ENCODE measurements around the gene PIK3C3. TPM values are rescaled to one million over a fixed set of nuclear protein-coding genes. Genes with fewer than 3 reads are reported as not detected.

The PIK3C3 gene
- total RNA-seq, 2 experiments from 2014 or later = 52.6 to 62.1 TPM

DNA sequence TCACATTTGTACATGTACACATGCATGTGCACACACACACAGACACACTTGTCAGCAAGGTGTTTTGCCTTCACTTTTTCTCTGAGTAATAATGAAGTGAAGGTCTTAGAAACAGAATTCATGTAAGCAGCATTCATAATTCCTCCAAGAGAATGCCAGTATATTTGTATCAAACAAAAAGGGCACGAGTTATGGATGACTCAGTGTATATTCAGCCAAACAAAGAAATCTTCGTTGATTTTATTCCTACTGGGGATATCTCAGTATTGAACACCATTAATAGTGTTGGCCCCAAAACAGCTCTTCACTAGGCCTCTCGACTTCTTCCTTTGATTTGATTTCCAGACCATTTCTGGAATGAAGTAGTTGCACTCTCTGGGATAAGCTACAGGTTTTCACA, 125.3 kb downstream of the PIK3C3 start:
- no peaks in the 10 kb centered on the region for H3K9me3 Mint-ChIP-seq
- H3K4me3 Mint-ChIP-seq = no peak overlapping the region
- H3K36me3 Mint-ChIP-seq (ENCODE audit: low read depth) = peaks cover 48% of the 10 kb centered on the region
- DNase-seq (no peak), ATAC-seq (no peak)
- no peak overlapping the region for H3K27ac Mint-ChIP-seq
- peaks cover 14% of the 10 kb centered on the region for H3K4me1 Mint-ChIP-seq (ENCODE audit: low read depth)
- ChIA-PET POLR2A (no interaction called here), CTCF (no interaction called here)
- TF ChIP-seq, protein P1, sequence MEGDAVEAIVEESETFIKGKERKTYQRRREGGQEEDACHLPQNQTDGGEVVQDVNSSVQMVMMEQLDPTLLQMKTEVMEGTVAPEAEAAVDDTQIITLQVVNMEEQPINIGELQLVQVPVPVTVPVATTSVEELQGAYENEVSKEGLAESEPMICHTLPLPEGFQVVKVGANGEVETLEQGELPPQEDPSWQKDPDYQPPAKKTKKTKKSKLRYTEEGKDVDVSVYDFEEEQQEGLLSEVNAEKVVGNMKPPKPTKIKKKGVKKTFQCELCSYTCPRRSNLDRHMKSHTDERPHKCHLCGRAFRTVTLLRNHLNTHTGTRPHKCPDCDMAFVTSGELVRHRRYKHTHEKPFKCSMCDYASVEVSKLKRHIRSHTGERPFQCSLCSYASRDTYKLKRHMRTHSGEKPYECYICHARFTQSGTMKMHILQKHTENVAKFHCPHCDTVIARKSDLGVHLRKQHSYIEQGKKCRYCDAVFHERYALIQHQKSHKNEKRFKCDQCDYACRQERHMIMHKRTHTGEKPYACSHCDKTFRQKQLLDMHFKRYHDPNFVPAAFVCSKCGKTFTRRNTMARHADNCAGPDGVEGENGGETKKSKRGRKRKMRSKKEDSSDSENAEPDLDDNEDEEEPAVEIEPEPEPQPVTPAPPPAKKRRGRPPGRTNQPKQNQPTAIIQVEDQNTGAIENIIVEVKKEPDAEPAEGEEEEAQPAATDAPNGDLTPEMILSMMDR (IDR thresholded peaks at IDR 0.05) = no peak
- intact Hi-C loops (cut with micrococcal nuclease) = no loop called here
- H3K27me3 Mint-ChIP-seq = no peaks in the 10 kb centered on the region

DNA sequence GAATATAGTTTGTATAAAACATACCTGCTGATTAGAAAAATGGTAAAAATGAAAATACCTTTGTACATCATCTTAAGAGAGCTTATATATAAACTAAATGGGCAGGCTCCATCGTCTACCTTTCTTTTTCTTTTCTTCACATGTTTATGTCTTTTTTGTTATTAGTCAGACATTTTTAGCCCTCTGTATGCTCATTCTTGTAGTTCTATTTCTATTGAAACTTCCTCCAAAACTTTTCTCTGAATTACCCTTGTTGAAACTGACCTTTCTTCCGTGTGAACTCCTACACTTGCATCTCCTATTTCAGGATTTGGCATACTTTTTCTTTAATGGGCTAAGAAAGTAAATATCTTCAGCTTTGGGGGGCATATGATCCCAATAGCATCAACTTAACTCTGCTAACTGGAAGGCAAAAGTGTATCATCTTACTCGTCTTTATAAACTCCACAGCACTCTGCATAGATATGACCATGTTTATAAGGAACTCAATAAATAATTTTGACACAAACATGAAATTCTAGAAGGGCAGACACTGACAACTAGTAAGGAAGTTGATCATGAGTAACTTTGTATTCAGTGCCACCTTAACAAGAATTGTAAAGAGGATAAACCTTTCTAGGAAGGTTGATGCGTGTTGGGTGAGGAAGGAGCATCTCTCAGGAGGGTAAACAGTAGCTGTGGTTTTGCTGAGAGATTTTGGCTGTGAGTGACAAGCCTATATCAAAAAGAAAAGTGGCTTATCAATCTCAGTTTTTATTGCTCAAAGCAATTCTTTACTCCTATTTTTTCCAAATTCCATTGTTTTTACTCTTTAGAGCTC, 127.6 kb downstream of the PIK3C3 start:
- ChIA-PET CTCF (interaction anchor here (1.3 to 2.9 kb wide), 3 partner anchors 9 to 1189 kb away, joined by 3 to 10 read pairs (median 6); no protein-coding TSS in a partner anchor), POLR2A (interaction anchor here (0.7 to 0.9 kb wide), 2 partner anchors 10 to 265 kb away, joined by 3 to 4 read pairs; no protein-coding TSS in a partner anchor)
- Mint-ChIP-seq H3K4me3 (no peak overlapping the region), H3K4me1 (ENCODE audit: low read depth) (peaks cover 14% of the 10 kb centered on the region), H3K36me3 (ENCODE audit: low read depth) (peaks cover 44% of the 10 kb centered on the region), H3K27ac (peak overlapping the region; percentile 76), H3K27me3 (no peaks in the 10 kb centered on the region), H3K9me3 (peaks cover 5% of the 10 kb centered on the region)
- peak; percentile 51 for ATAC-seq
- TF ChIP-seq, protein P1 (IDR thresholded peaks at IDR 0.05) = no peak
- intact Hi-C loops (cut with micrococcal nuclease) = no loop called here
- no peak for DNase-seq

DNA sequence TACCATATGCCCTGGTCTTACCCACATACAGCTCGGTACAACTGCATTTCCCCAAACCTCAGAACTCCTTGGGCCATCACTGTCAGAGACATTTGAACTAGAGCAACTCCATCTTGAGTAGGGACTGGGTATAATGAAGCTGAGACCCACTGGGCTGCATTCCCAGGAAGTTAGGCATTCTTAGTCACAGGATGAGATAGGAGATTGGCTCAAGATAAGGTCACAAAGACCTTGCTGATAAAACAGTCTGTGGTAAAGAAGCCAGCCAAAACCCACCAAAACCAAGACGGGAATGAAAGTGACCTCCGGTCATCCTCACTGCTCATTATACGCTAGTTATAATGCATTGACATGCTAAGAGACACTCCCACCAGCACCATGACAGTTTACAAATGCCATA, 131.3 kb downstream of the PIK3C3 start:
- intact Hi-C loops (cut with micrococcal nuclease) = no loop called here
- Mint-ChIP-seq H3K27ac (no peak overlapping the region), H3K4me3 (no peak overlapping the region), H3K9me3 (peaks cover 5% of the 10 kb centered on the region), H3K36me3 (ENCODE audit: low read depth) (peaks cover 26% of the 10 kb centered on the region), H3K27me3 (no peaks in the 10 kb centered on the region), H3K4me1 (ENCODE audit: low read depth) (peaks cover 14% of the 10 kb centered on the region)
- CTCF ChIA-PET = interaction anchor here (1.2 kb wide), 1 partner anchor 13 kb away, joined by 3 read pairs; no protein-coding TSS in a partner anchor
- TF ChIP-seq, protein P1 (IDR thresholded peaks at IDR 0.05) = no peak
- POLR2A ChIA-PET = interaction anchor here (1.3 kb wide), 1 partner anchor 32 kb away, joined by 4 read pairs; no protein-coding TSS in a partner anchor
- ATAC-seq = no peak
- no peak for DNase-seq

DNA sequence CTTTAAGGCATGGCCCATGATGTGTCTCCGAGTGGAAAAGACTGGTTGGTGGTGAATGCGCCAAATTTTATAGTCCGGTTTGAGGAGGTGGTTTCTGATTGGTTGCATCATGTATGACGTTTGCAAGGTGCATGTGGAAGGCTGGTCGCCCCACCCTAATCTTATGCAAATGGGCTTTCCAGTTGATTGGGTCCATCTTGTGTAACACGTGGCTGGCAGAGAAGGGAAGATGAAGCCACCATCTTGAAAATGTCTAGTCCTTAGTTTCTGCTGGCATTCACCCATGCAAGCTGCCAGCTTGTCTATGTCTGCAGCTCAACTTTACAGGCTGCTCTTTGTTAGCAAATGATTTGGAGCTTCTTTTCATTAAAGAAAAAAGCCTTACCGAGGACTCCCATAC, 132.2 kb downstream of the PIK3C3 start:
- H3K27ac Mint-ChIP-seq = no peak overlapping the region
- ChIA-PET POLR2A (no interaction called here), CTCF (no interaction called here)
- no peak overlapping the region for H3K4me3 Mint-ChIP-seq
- H3K27me3 Mint-ChIP-seq = no peaks in the 10 kb centered on the region
- ATAC-seq (no peak), DNase-seq (no peak)
- intact Hi-C loops (cut with micrococcal nuclease) = no loop called here
- H3K9me3 Mint-ChIP-seq = peaks cover 5% of the 10 kb centered on the region
- peaks cover 11% of the 10 kb centered on the region for H3K4me1 Mint-ChIP-seq (ENCODE audit: low read depth)
- H3K36me3 Mint-ChIP-seq (ENCODE audit: low read depth) = peaks cover 26% of the 10 kb centered on the region
- TF ChIP-seq, protein P1 (IDR thresholded peaks at IDR 0.05) = no peak

DNA sequence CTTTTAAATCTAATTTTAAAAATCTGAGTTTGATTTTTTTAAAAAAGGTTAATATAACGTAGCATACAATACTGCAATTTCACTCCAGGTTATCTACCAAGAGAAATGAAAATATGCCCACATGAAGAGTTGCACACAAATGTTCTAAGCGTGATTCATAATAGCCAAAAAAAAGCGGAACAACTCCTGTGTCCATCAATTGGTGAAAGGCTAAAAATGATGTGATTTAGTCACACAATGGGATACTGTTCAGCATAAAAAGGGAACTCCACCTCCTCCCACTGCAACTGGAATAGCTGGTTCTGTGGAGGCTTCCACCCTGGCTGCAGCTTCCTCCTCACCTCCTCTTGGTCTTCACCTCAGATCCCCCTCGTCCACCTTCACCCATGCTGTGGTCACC, 132.8 kb downstream of the PIK3C3 start:
- H3K4me3 Mint-ChIP-seq = no peak overlapping the region
- H3K9me3 Mint-ChIP-seq = peaks cover 5% of the 10 kb centered on the region
- no peaks in the 10 kb centered on the region for H3K27me3 Mint-ChIP-seq
- peaks cover 21% of the 10 kb centered on the region for H3K36me3 Mint-ChIP-seq (ENCODE audit: low read depth)
- intact Hi-C loops (cut with micrococcal nuclease) = no loop called here
- ATAC-seq (no peak), DNase-seq (no peak)
- H3K4me1 Mint-ChIP-seq (ENCODE audit: low read depth) = peaks cover 6% of the 10 kb centered on the region
- H3K27ac Mint-ChIP-seq = no peak overlapping the region
- POLR2A ChIA-PET = no interaction called here
- CTCF ChIA-PET = interaction anchor here (1.8 kb wide), 1 partner anchor 14 kb away, joined by 3 read pairs; no protein-coding TSS in a partner anchor
- TF ChIP-seq, protein P1 (IDR thresholded peaks at IDR 0.05) = no peak

Data from activated CD8-positive, alpha-beta T cell treated with anti-CD3 and anti-CD28 coated beads for 36 hours (primary cell).